BLaER1 (cell line): ENCODE results near the gene SCP2D1.

Experiments used
- H3K27ac ChIP-seq: shearing (Covaris generic); formaldehyde crosslinking; 2 replicates; pipeline ENCODE4 v1.8.1; 2022
- H3K27me3 ChIP-seq: shearing (Covaris generic); formaldehyde crosslinking; 2 replicates; pipeline ENCODE4 v1.8.1; 2022
- H3K36me3 ChIP-seq: shearing (Covaris generic); formaldehyde crosslinking; 2 replicates; pipeline ENCODE4 v1.8.1; 2022
- H3K4me1 ChIP-seq: shearing (Covaris generic); formaldehyde crosslinking; 2 replicates; pipeline ENCODE4 v1.8.1; 2022
- H3K4me2 ChIP-seq: shearing (Covaris generic); formaldehyde crosslinking; 2 replicates; pipeline ENCODE4 v1.8.1; 2022
- H3K4me3 ChIP-seq: shearing (Covaris generic); formaldehyde crosslinking; 2 replicates; pipeline ENCODE4 v1.8.1; 2022
- H3K9ac ChIP-seq: shearing (Covaris generic); formaldehyde crosslinking; 2 replicates; pipeline ENCODE4 v1.8.1; 2022
- H3K9me3 ChIP-seq: shearing (Covaris generic); formaldehyde crosslinking; 2 replicates; pipeline ENCODE4 v1.8.1; 2022
- H4K20me1 ChIP-seq: shearing (Covaris generic); formaldehyde crosslinking; 2 replicates; pipeline ENCODE4 v1.8.1; 2022
- Cebpa-rat ChIP-seq: shearing (Covaris generic); IDR thresholded peaks from 2 replicates; pipeline ENCODE4 v1.8.1; 2022

SCP2D1 gene

GRCh38 chr20:18840248-18840645 lies 26.7 kb downstream of the SCP2D1 start:
- no peak for TF ChIP-seq Cebpa-rat
- H3K4me1 ChIP-seq = no peaks in the 10 kb centered on the region
- no peaks in the 10 kb centered on the region for H4K20me1 ChIP-seq
- no peaks in the 10 kb centered on the region for H3K36me3 ChIP-seq
- H3K4me3 ChIP-seq = no peak overlapping the region
- H3K9ac ChIP-seq = no peak overlapping the region
- no peaks in the 10 kb centered on the region for H3K27me3 ChIP-seq
- H3K9me3 ChIP-seq = peaks cover 7% of the 10 kb centered on the region; the same call in 1 of the 2 replicates
- no peak overlapping the region for H3K4me2 ChIP-seq
- H3K27ac ChIP-seq = no peak overlapping the region

- TF ChIP-seq Cebpa-rat = no peak
- Histone ChIP-seq H3K4me3 (no peak overlapping the region), H3K36me3 (no peaks in the 10 kb centered on the region), H3K9me3 (no peaks in the 10 kb centered on the region), H3K4me1 (no peaks in the 10 kb centered on the region), H3K27me3 (no peaks in the 10 kb centered on the region), H3K27ac (no peak overlapping the region), H3K9ac (no peak overlapping the region), H3K4me2 (no peak overlapping the region), H4K20me1 (no peaks in the 10 kb centered on the region)
Observed at GRCh38 chr20:18845017-18845416, 31.4 kb downstream of the SCP2D1 start.

GRCh38 chr20:18847226-18847755 lies 33.7 kb downstream of the SCP2D1 start:
- Histone ChIP-seq H3K9ac (no peak overlapping the region), H3K9me3 (no peaks in the 10 kb centered on the region), H3K4me3 (no peak overlapping the region), H3K27me3 (no peaks in the 10 kb centered on the region), H3K36me3 (no peaks in the 10 kb centered on the region), H4K20me1 (no peaks in the 10 kb centered on the region), H3K4me2 (no peak overlapping the region), H3K27ac (no peak overlapping the region), H3K4me1 (no peaks in the 10 kb centered on the region)
- TF ChIP-seq Cebpa-rat = no peak

GRCh38 chr20:18849131-18849530 lies 35.5 kb downstream of the SCP2D1 start:
- Histone ChIP-seq H3K27ac (no peak overlapping the region), H3K4me1 (no peaks in the 10 kb centered on the region), H3K9me3 (no peaks in the 10 kb centered on the region), H3K9ac (no peak overlapping the region), H3K4me2 (no peak overlapping the region), H4K20me1 (no peaks in the 10 kb centered on the region), H3K4me3 (no peak overlapping the region), H3K36me3 (no peaks in the 10 kb centered on the region), H3K27me3 (no peaks in the 10 kb centered on the region)
- no peak for TF ChIP-seq Cebpa-rat

- TF ChIP-seq Cebpa-rat = no peak
- H3K27ac ChIP-seq = no peak overlapping the region
- no peak overlapping the region for H3K4me3 ChIP-seq
- H3K36me3 ChIP-seq = no peaks in the 10 kb centered on the region
- no peak overlapping the region for H3K9ac ChIP-seq
- no peaks in the 10 kb centered on the region; the same call in 1 of the 2 replicates for H3K9me3 ChIP-seq
- H3K4me1 ChIP-seq = no peaks in the 10 kb centered on the region
- no peak overlapping the region for H3K4me2 ChIP-seq
- no peaks in the 10 kb centered on the region for H4K20me1 ChIP-seq
- no peaks in the 10 kb centered on the region for H3K27me3 ChIP-seq
Observed at GRCh38 chr20:18851629-18852028, 38.0 kb downstream of the SCP2D1 start.

GRCh38 chr20:18852318-18852717 lies 38.7 kb downstream of the SCP2D1 start:
- H3K27ac ChIP-seq = no peak overlapping the region
- H3K4me1 ChIP-seq = no peaks in the 10 kb centered on the region
- H3K9ac ChIP-seq = no peak overlapping the region
- no peaks in the 10 kb centered on the region for H4K20me1 ChIP-seq
- no peaks in the 10 kb centered on the region; the same call in 1 of the 2 replicates for H3K9me3 ChIP-seq
- no peak for TF ChIP-seq Cebpa-rat
- no peak overlapping the region for H3K4me2 ChIP-seq
- no peak overlapping the region for H3K4me3 ChIP-seq
- no peaks in the 10 kb centered on the region for H3K27me3 ChIP-seq
- H3K36me3 ChIP-seq = no peaks in the 10 kb centered on the region

GRCh38 chr20:18853216-18853615 lies 39.6 kb downstream of the SCP2D1 start:
- Histone ChIP-seq H3K4me2 (no peak overlapping the region), H4K20me1 (no peaks in the 10 kb centered on the region), H3K27me3 (no peaks in the 10 kb centered on the region), H3K4me3 (no peak overlapping the region), H3K9me3 (no peaks in the 10 kb centered on the region; the same call in 1 of the 2 replicates), H3K27ac (no peak overlapping the region), H3K9ac (no peak overlapping the region), H3K36me3 (no peaks in the 10 kb centered on the region), H3K4me1 (no peaks in the 10 kb centered on the region)
- TF ChIP-seq Cebpa-rat = no peak

GRCh38 chr20:18853946-18854646 lies 40.5 kb downstream of the SCP2D1 start:
- H3K4me2 ChIP-seq = no peak overlapping the region
- H3K9ac ChIP-seq = no peak overlapping the region
- H3K9me3 ChIP-seq = no peaks in the 10 kb centered on the region; the same call in 1 of the 2 replicates
- no peaks in the 10 kb centered on the region for H3K27me3 ChIP-seq
- H3K4me3 ChIP-seq = no peak overlapping the region
- no peaks in the 10 kb centered on the region for H3K4me1 ChIP-seq
- no peaks in the 10 kb centered on the region for H3K36me3 ChIP-seq
- no peak overlapping the region for H3K27ac ChIP-seq
- no peaks in the 10 kb centered on the region for H4K20me1 ChIP-seq
- no peak for TF ChIP-seq Cebpa-rat

- no peaks in the 10 kb centered on the region for H3K4me1 ChIP-seq
- no peaks in the 10 kb centered on the region for H4K20me1 ChIP-seq
- no peak overlapping the region for H3K9ac ChIP-seq
- peaks cover 15% of the 10 kb centered on the region for H3K9me3 ChIP-seq
- no peak overlapping the region for H3K27ac ChIP-seq
- no peak overlapping the region for H3K4me2 ChIP-seq
- H3K4me3 ChIP-seq = no peak overlapping the region
- no peaks in the 10 kb centered on the region for H3K36me3 ChIP-seq
- no peaks in the 10 kb centered on the region for H3K27me3 ChIP-seq
- no peak for TF ChIP-seq Cebpa-rat
Observed at GRCh38 chr20:18855882-18856281, 42.3 kb downstream of the SCP2D1 start.

- Histone ChIP-seq H3K27me3 (no peaks in the 10 kb centered on the region), H3K4me2 (no peak overlapping the region), H3K9ac (no peak overlapping the region), H3K36me3 (no peaks in the 10 kb centered on the region), H3K9me3 (peaks cover 22% of the 10 kb centered on the region), H3K4me1 (no peaks in the 10 kb centered on the region), H3K27ac (no peak overlapping the region), H3K4me3 (no peak overlapping the region), H4K20me1 (no peaks in the 10 kb centered on the region)
- TF ChIP-seq Cebpa-rat = no peak
Observed at GRCh38 chr20:18856873-18857272, 43.3 kb downstream of the SCP2D1 start.
